Embryonic facial prominence (tissue), 1 donor: ENCODE measurements around the gene ANKRD36C.
"Not testable (repeated sequence)": the region's sequence is repeated elsewhere in the genome, so short reads cannot be mapped to it uniquely, and the experiment has no call there.

Experiments used
- DNase-seq: peaks from one replicate; pipeline ENCODE4 v3.0.0-alpha.2; 2016; ENCODE audit errors: extremely low spot score

Gene ANKRD36C

DNA sequence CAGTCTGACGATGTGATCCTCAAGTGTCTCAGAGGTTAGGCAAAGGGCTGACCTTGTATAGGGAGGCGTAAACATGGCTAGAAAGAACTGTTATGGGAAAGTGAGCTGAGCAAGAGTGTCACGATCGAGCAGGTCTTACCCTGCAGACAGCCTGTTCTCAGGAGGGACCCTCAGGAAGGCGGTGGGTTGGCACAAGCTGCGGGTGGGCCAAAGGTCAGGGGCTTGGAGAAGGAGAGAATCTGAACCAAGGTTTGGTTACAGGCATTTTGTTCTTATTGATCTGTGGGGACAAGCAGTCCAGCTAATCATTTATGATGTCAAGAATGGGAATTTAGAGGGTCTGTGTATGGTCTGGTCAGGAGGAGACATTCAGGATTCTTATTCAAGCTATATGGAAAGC lies 16.4 kb upstream of the ANKRD36C start:
- DNase-seq: not testable (repeated sequence)

DNA sequence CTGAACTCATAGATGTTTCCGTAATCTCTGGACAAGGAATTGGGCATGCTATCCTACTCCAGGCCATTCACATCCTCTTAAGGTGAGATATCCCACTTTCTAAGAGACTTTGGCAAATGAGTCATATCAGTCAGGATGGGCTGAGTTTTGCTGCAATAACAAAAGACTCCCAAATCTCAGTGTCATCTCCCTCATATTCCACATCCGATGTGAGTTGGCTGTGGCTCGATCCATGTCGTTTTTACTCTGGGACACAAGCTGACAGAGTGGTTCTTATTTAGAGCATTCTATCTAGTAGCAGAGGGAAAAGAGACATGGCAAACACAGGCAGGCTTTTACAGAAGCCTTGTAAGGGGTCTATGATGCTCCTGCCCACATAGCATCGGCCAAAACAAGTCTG lies 14.6 kb upstream of the ANKRD36C start:
- DNase-seq: not testable (repeated sequence)

DNA sequence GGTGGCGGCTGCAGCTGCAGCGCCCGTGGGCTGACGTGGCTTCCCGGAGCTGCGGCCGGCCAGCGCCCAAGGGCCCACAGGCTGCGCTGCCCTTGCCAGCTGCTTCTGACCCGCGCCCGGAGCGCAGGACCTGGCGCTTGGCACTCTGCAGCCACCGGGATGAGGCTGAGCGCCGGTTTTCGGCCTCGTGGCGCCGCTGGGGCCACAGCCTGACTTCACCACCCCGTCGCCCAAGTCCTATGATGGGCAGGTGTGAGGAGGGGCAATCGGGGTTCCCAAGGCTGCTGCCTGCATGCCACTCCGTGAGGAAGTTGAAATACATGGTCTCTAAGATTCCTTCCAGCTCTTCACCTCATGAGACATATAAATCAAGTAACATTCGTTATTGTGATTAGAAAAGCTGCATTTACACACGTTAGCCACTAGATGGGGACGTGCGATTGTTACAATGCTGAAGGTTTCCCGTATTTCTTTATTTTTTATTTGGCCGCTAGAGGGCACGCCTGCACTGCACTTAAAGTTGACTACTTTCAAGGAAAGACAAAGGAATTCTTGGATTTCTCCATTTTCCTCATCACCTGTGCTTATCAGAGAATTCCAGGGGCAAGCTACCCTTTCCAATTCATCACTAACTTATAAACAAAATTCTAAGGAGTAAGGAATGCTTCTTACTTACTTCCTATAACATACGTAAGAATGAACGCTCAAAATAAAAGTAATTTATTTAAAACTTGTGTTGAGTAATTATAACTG lies 1.1 kb upstream of the ANKRD36C start:
- not testable (repeated sequence) for DNase-seq

DNA sequence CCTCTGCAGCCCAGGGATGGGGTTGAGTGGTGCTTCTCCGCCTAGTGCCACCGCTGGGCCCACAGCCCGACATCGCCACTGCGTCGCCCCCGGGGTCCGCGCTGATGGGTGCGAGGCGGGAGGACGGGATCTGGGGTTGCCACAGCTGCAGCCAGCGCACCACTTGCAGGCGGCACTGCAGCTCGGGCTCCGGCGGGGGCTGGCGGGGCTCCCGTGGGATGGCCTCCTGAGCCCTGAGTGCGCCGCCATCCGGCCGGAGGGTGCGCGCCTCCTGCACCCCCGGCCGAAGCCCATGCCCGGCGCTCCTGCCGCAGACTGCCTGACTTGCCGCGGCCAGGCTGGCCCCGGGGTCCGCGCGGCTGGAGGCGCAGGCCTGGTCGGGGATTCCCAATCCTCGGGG lies 478 bp upstream of the ANKRD36C start:
- DNase-seq: not testable (repeated sequence)

DNA sequence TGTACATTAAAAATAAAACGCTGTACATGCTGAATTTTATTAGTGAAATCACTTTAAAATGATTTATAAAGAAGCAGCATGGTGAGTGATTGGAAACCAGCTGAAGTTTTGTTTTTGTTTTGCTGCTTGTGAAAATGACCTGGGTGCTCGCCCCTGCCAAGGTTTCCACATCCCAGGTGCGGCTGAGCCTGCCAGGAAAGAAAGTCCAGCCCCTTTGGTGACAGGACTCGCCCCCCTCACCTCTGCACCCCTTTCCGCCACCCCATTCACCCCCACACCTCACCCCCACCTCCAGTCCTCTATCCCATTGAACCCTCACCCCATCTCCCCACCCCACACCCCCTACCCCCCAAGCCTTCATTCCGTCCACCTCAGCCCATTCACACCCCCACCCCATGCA lies 740 bp downstream of the ANKRD36C start:
- DNase-seq: not testable (repeated sequence)

DNA sequence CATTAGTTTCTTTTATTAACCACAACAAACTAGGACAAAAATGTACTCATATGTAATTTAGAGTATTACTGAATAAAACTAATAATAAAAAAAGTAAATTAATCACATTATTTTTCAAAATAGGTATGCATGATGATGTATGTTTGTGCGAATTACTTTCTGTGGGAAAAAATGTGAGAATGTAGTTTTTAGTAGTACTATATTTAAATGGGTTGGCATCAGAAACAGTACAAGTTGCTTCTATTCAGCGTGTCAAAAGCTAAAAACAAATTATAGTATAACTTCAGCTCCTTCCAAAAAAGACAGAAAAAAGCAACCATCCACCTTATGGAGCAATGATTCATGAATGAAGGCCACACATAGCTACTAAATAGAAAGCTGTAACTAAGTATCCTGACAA lies 40.0 kb downstream of the ANKRD36C start:
- DNase-seq: not testable (repeated sequence)

DNA sequence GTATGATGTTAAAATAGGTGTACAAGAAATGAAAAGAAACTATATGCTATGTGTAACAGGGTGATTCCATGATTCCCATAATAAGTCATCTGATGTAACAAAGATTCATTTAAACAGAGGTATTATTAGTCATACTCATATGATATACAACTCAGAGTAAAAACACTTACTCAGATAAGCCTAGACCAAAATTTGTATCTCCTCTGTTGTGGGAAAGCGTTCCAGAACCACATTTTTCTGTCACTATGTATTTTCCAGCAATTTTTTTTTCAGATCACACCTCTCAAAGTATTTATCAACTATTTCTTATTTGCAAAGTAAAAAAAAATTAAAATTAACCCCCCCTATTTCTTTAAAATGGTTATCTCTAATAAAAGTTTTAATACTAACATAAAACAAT lies 43.6 kb downstream of the ANKRD36C start:
- not testable (repeated sequence) for DNase-seq

DNA sequence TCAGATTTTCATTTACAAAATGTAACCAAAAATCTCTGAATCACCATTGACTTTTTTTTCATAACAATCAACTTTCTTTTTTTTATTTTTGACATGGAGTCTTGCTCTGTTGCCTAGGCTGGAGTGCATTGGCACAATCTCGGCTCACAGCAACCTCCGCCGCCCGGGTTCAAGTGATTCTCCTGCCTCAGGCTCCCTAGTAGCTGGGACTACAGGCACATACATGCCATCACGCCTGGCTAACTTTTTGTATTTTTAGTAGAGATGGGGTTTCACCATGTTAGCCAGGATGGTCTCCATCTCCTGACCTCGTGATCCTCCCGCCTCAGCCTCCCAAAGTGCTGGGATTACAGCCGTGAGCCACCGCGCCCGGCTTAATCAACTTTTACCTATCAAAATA lies 51.7 kb downstream of the ANKRD36C start:
- not testable (repeated sequence) for DNase-seq

DNA sequence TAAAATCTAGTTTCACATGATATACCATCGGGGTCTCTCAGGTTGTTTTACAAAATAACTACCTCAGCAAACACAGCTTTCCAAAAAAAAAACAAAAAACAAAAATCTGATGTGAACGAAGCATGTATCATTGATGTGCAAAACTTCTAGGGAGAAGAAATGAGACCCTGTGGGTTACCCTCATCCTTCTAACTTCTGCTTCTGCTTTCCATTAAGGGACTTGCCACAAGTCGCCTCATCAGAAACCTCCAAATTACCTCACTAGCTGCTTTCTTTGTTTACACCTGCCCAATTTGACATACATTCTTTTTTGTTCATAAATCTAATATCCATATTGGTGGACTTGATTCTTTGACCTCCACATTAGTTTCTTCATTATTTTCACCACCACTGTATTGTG lies 60.9 kb downstream of the ANKRD36C start:
- DNase-seq: not testable (repeated sequence)

DNA sequence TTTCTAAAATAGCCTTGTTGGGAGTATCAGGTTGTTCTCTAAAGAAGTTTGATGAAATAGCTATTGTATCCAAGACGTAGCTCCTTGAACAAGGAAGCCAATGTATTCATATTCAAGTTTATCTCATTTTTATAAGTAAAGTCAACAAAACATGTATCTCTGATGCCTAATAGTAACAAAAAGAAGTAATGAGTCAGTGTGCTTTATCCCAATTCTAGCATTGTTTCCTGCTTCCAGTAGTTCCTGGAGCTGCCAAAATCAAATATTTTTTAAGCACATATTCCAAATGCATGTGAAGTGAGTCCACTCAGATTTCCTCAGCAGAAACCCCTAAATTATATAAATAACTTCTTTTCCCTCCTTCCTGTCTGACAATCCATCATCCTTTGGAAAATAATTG lies 74.6 kb downstream of the ANKRD36C start:
- not testable (repeated sequence) for DNase-seq

DNA sequence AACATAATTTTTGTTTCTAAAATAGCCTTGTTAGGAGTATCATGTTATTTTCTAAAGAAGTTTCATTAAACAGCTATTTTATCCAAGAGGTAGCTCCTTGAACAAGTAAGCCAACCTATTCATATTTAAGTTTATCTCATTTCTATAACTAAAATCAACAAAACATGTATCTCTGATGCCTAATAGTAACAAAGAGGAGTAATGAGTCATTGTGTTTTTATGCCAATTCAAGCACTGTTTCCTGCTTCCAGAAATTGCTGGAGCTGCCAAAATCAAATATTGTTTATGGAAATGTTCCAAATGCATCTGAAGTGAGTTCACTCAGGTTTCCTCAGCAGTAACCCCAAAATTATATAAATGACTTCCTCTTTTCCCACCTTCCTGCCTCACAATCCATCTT lies 76.5 kb downstream of the ANKRD36C start:
- DNase-seq: not testable (repeated sequence)

DNA sequence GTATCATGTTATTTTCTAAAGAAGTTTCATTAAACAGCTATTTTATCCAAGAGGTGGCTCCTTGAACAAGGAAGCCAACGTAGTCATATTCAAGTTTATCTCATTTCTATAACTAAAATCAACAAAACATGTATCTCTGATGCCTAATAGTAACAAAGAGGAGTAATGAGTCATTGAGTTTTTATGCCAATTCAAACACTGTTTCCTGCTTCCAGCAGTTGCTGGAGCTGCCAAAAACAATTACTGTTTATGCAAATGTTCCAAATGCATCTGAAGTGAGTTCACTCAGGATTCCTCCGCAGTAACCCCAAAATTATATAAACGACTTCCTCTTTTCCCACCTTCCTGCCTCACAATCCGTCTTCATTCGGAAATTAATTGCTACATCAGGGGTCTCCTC lies 80.2 kb downstream of the ANKRD36C start:
- DNase-seq: not testable (repeated sequence)

DNA sequence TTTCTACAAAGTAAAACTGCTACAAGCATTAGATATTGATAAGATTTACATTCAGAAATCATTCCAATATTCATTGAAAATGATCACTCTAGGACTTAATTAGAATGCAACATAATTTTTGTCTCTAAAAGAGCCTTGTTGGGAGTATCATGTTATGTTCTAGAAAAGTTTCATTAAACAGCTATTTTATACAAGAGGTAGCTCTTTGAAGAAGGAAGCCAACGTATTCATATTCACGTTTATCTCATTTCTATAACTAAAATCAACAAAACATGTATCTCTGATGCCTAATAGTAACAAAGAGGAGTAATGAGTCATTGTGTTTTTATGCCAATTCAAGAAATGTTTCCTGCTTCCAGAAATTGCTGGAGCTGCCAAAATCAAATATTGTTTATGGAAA lies 97.2 kb downstream of the ANKRD36C start:
- DNase-seq: not testable (repeated sequence)

DNA sequence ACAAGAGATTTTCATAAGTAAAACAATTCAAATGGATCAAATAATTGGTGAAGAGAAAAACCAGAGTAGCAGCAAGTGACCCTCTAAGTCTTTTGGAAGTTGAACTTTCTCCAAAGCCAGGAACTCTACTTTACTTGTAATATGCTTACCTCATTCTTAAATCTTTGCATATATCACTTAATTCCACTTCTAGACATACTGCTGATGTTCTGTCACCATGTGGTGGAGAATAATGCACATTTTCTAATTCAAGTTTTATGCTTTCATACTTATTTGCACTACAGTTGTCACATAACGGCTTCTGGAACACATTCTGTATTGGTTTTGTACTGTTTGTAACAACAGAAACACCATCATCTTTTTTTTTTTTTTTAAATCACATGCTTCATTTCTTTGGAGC lies 123.7 kb downstream of the ANKRD36C start:
- DNase-seq: not testable (repeated sequence)

DNA sequence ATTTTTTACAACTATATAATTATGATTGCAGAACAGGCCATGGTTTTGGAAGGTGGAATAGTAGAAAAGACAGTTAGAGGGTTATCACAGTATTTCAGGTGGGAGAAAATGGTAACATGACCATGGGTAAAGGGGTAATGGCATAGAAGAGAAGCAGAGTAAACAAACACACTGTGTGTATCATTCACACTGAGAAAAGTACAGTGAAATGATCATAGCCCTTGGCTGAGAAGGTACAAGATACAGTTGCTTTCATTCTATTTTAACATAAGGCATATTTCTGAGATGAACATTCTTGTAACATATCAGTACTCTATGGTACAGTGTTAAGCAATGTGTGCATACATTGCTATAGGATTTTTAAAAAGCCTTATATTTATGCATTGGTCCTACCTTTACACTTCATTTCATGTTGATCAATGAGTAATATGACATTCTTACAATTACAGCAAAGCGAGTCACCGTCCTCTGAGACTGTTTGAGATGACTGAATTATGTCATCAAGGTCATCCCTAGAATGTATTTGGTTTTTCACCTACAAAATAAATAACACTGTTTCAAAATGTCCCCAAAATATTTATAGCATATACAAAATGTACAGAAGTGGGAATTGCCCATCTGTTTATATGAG lies 124.5 kb downstream of the ANKRD36C start:
- not testable (repeated sequence) for DNase-seq

DNA sequence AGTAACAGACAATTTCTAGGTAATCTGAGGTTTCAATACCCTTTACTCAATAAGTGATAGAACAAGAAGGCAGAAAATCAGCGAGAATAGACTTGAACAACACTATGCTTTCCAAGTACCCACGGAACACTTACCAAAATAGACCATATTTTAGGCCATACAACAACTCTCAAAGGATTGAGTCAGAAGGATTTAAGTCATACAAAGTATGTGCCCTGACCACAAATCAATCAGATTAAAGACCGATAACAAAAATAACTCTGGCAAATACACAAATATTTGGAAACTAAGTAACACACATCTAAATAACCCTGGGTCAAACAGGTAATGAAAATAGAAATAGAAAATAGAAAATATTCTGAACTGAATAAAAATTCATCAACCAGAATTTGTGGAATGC lies 129.5 kb downstream of the ANKRD36C start:
- DNase-seq: not testable (repeated sequence)

DNA sequence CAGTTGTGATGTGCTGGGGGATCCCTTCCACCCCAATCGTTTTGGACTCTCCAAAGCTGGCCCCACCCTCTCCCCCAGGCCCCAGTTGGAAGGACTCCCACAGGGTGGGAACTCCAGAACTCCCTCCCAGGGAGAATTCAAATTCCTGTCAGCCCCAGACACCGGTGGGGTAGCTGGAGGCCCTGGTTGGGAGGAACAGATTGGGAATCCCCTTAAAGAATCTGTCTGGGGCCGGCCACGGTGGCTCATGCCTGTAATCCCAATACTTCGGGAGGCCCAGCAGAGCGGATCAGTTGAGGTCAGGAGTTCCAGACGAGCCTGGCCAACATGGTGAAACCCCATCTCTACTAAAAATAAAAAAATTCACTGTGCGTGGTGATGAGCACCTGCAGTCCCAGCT lies 155.5 kb downstream of the ANKRD36C start:
- DNase-seq: no peak

DNA sequence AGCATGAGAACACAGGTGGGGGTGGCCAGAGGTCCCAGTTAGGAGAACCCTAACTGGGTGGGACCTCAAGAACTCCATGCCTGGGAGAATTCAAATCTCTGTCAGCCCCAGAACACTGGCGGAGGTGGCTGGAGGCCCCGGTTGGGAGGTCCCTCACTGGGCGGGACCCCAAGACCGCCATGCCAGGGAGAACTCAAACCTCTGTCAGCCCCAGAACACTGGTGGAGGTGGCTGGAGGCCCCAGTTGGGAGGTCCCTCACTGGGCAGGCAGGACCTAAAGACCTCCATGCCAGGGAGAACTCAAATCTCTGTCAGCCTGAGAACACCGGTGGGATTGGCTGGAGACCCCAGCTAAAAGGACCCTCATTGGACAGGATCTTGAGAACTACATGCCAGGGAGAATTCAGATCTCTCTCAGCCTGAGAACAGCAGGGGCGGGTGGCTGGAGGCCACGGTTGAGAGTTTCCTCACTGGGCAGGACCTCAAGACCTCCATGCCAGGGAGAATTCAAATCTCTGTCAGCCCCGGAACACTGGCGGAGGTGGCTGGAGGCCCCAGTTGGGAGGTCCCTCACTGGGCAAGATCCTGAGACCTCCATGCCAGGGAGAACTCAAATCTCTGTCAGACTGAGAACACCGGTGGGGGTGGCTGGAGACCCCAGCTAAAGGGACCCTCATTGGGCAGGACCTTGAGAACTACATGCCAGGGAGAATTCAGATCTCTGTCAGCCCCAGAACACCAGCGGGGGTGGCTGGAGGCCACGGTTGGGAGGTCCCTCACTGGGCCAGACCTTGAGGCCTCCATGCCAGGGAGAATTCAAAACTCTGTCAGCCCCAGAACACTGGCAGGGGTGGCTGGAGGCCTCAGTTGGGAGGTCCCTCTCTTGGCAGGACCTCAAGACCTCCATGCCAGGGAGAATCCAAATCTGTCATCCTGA lies 157.3 kb downstream of the ANKRD36C start:
- not testable (repeated sequence) for DNase-seq

DNA sequence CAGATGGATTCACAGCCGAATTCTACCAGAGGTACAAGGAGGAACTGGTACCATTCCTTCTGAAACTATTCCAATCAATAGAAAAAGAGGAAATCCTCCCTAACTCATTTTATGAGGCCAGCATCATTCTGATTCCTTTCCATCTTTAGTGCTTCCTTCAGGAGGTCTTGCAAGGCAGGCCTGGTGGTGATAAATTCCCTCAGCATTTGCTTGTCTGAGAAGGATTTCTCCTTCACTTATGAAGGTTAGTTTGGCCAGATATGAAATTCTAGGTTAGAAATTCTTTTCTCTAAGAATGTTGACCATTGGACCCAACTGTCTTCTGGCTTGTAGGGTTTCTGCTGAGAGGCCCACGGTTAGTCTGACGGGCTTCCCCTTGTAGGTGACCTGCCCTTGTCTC lies 167.4 kb downstream of the ANKRD36C start:
- DNase-seq: not testable (repeated sequence)

DNA sequence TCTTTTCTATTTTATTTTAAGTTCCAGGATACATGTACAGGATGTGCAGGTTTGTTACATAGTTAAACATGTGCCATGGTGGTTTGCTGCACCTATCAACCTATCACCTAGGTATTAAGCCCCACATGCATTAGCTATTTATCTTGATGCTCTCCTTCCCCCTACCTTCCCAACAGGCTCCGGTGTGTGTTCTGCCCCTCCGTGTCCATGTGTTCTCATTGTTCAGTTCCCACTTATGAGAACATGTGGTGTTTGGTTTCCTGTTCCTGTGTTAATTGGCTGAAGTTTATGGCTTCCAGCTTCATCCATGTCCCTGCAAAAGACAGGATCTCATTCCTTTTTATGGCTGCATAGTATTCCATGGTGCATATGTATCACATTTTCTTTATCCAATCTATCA lies 174.1 kb downstream of the ANKRD36C start:
- DNase-seq: not testable (repeated sequence)

DNA sequence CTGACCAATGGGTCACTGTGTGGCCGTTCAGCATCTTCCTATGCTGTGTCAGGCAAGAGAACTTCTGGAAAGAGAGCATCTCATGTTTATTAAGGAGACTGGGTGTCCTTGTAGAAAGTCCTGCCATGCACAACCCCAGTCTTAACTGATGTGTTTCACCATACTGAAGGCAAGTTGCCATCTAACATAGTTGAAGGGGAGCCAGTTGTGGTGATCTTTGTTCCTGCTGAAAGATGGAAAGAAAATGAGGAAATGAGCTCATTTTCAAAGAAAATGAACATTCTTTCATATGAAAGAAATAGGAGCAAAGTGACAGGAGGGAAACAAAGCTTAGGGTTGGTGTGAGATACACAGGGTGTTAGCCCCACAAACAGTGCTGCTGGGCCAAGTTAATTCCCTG lies 178.3 kb downstream of the ANKRD36C start:
- not testable (repeated sequence) for DNase-seq

DNA sequence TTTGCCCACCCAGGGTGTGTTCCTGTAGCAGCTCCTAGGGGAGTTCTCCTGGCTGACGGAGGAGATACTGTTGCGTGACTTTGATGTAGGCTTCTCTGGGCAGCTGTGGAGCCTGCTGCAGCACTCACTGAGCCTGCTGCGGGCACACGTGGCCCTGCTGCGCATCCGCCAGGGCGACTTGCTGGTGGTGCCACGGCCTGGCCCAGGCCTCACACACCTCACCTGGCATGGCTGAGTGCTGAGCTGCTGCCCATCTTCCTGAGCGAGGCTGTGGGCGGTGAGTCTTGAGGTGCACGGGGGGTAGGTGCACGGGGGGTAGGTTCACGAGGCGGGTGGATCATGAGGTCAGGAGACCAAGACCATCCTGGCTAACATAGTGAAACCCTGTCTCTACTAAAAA lies 191.7 kb downstream of the ANKRD36C start:
- DNase-seq: no peak
